ENCODE measurements around the gene CFAP61.

Gene CFAP61

GRCh38 chr20:20220134-20220533 lies 167.8 kb downstream of the CFAP61 start:
- Mint-ChIP-seq H3K27ac (no peak overlapping the region), H3K4me1 (no peaks in the 10 kb centered on the region), H3K36me3 (peaks cover 3% of the 10 kb centered on the region), H3K9me3 (peaks cover 8% of the 10 kb centered on the region), H3K27me3 (peaks cover 14% of the 10 kb centered on the region), H3K4me3 (no peak overlapping the region)
- no peak for ATAC-seq (ENCODE audit: low read depth)
- no peak for DNase-seq (ENCODE audit: low spot score in 2 of 2)

- Mint-ChIP-seq H3K36me3 (no peaks in the 10 kb centered on the region), H3K9me3 (peaks cover 2% of the 10 kb centered on the region), H3K4me1 (no peaks in the 10 kb centered on the region), H3K27ac (no peak overlapping the region), H3K27me3 (peaks cover 7% of the 10 kb centered on the region), H3K4me3 (no peak overlapping the region)
- ATAC-seq (ENCODE audit: low read depth) (no peak), DNase-seq (ENCODE audit: low spot score in 2 of 2) (no peak)
Observed at GRCh38 chr20:20223981-20224380, 171.6 kb downstream of the CFAP61 start.

GRCh38 chr20:20224806-20225205 lies 172.5 kb downstream of the CFAP61 start:
- peaks cover 7% of the 10 kb centered on the region for H3K27me3 Mint-ChIP-seq
- ATAC-seq (ENCODE audit: low read depth): no peak
- no peaks in the 10 kb centered on the region for H3K36me3 Mint-ChIP-seq
- H3K9me3 Mint-ChIP-seq: peaks cover 2% of the 10 kb centered on the region
- H3K4me3 Mint-ChIP-seq: no peak overlapping the region
- no peak overlapping the region for H3K27ac Mint-ChIP-seq
- DNase-seq (ENCODE audit: low spot score in 2 of 2): no peak
- H3K4me1 Mint-ChIP-seq: no peaks in the 10 kb centered on the region

GRCh38 chr20:20225325-20226043 lies 173.2 kb downstream of the CFAP61 start:
- H3K4me1 Mint-ChIP-seq: no peaks in the 10 kb centered on the region
- H3K4me3 Mint-ChIP-seq: no peak overlapping the region
- peaks cover 2% of the 10 kb centered on the region for H3K9me3 Mint-ChIP-seq
- no peak overlapping the region for H3K27ac Mint-ChIP-seq
- H3K27me3 Mint-ChIP-seq: peaks cover 7% of the 10 kb centered on the region
- ATAC-seq (ENCODE audit: low read depth): no peak
- no peak for DNase-seq (ENCODE audit: low spot score in 2 of 2)
- H3K36me3 Mint-ChIP-seq: no peaks in the 10 kb centered on the region

- Mint-ChIP-seq H3K27ac (no peak overlapping the region), H3K4me3 (no peak overlapping the region), H3K9me3 (peaks cover 2% of the 10 kb centered on the region), H3K4me1 (no peaks in the 10 kb centered on the region), H3K36me3 (no peaks in the 10 kb centered on the region), H3K27me3 (peaks cover 8% of the 10 kb centered on the region)
- no peak for DNase-seq (ENCODE audit: low spot score in 2 of 2)
- no peak for ATAC-seq (ENCODE audit: low read depth)
Observed at GRCh38 chr20:20226554-20226953, 174.2 kb downstream of the CFAP61 start.

GRCh38 chr20:20227013-20227571 lies 174.8 kb downstream of the CFAP61 start:
- no peaks in the 10 kb centered on the region for H3K4me1 Mint-ChIP-seq

GRCh38 chr20:20228351-20228750 lies 176.0 kb downstream of the CFAP61 start:
- ATAC-seq (ENCODE audit: low read depth): no peak
- no peaks in the 10 kb centered on the region for H3K36me3 Mint-ChIP-seq

More at GRCh38 chr20:20227013-20227571, 174.8 kb downstream of the CFAP61 start:
- peaks cover 2% of the 10 kb centered on the region for H3K9me3 Mint-ChIP-seq
- H3K27ac Mint-ChIP-seq: no peak overlapping the region
- H3K36me3 Mint-ChIP-seq: no peaks in the 10 kb centered on the region
- DNase-seq (ENCODE audit: low spot score in 2 of 2) (no peak), ATAC-seq (ENCODE audit: low read depth) (no peak)
- H3K27me3 Mint-ChIP-seq: peaks cover 6% of the 10 kb centered on the region
- no peak overlapping the region for H3K4me3 Mint-ChIP-seq

GRCh38 chr20:20229595-20229994 lies 177.3 kb downstream of the CFAP61 start:
- H3K27me3 Mint-ChIP-seq: peaks cover 9% of the 10 kb centered on the region
- H3K4me3 Mint-ChIP-seq: no peak overlapping the region
- ATAC-seq (ENCODE audit: low read depth) (no peak), DNase-seq (ENCODE audit: low spot score in 2 of 2) (no peak)
- H3K9me3 Mint-ChIP-seq: peaks cover 2% of the 10 kb centered on the region
- no peaks in the 10 kb centered on the region for H3K4me1 Mint-ChIP-seq
- no peak overlapping the region for H3K27ac Mint-ChIP-seq
- no peaks in the 10 kb centered on the region for H3K36me3 Mint-ChIP-seq

More at GRCh38 chr20:20228351-20228750, 176.0 kb downstream of the CFAP61 start:
- Mint-ChIP-seq H3K4me3 (no peak overlapping the region), H3K27me3 (peaks cover 9% of the 10 kb centered on the region), H3K27ac (no peak overlapping the region), H3K4me1 (no peaks in the 10 kb centered on the region), H3K9me3 (peaks cover 2% of the 10 kb centered on the region)
- no peak for DNase-seq (ENCODE audit: low spot score in 2 of 2)

GRCh38 chr20:20230741-20231140 lies 178.4 kb downstream of the CFAP61 start:
- no peak for DNase-seq (ENCODE audit: low spot score in 2 of 2)
- ATAC-seq (ENCODE audit: low read depth): no peak
- H3K4me1 Mint-ChIP-seq: no peaks in the 10 kb centered on the region
- H3K27ac Mint-ChIP-seq: no peak overlapping the region
- peaks cover 9% of the 10 kb centered on the region for H3K27me3 Mint-ChIP-seq
- H3K4me3 Mint-ChIP-seq: no peak overlapping the region
- H3K9me3 Mint-ChIP-seq: peaks cover 2% of the 10 kb centered on the region
- H3K36me3 Mint-ChIP-seq: no peaks in the 10 kb centered on the region

- Mint-ChIP-seq H3K9me3 (peaks cover under 1% of the 10 kb centered on the region), H3K27me3 (peaks cover 9% of the 10 kb centered on the region), H3K4me1 (no peaks in the 10 kb centered on the region), H3K4me3 (no peak overlapping the region), H3K36me3 (no peaks in the 10 kb centered on the region), H3K27ac (no peak overlapping the region)
- no peak for ATAC-seq (ENCODE audit: low read depth)
- DNase-seq (ENCODE audit: low spot score in 2 of 2): no peak
Observed at GRCh38 chr20:20231528-20232298, 179.4 kb downstream of the CFAP61 start.

- H3K27me3 Mint-ChIP-seq: peaks cover 9% of the 10 kb centered on the region
- DNase-seq (ENCODE audit: low spot score in 2 of 2) (no peak), ATAC-seq (ENCODE audit: low read depth) (no peak)
- no peaks in the 10 kb centered on the region for H3K36me3 Mint-ChIP-seq
- H3K4me1 Mint-ChIP-seq: peaks cover 3% of the 10 kb centered on the region
- H3K27ac Mint-ChIP-seq: no peak overlapping the region
- no peak overlapping the region for H3K4me3 Mint-ChIP-seq
- H3K9me3 Mint-ChIP-seq: no peaks in the 10 kb centered on the region
Observed at GRCh38 chr20:20233041-20233514, 180.7 kb downstream of the CFAP61 start.

GRCh38 chr20:20235681-20236080 lies 183.3 kb downstream of the CFAP61 start:
- no peak for ATAC-seq (ENCODE audit: low read depth)
- Mint-ChIP-seq H3K9me3 (no peaks in the 10 kb centered on the region), H3K36me3 (no peaks in the 10 kb centered on the region), H3K4me1 (peaks cover 3% of the 10 kb centered on the region), H3K27ac (no peak overlapping the region), H3K4me3 (no peak overlapping the region), H3K27me3 (peaks cover 12% of the 10 kb centered on the region)
- DNase-seq (ENCODE audit: low spot score in 2 of 2): no peak

- Mint-ChIP-seq H3K27ac (no peak overlapping the region), H3K27me3 (peaks cover 10% of the 10 kb centered on the region), H3K9me3 (no peaks in the 10 kb centered on the region), H3K4me3 (no peak overlapping the region), H3K4me1 (peaks cover 3% of the 10 kb centered on the region), H3K36me3 (no peaks in the 10 kb centered on the region)
- DNase-seq (ENCODE audit: low spot score in 2 of 2) (no peak), ATAC-seq (ENCODE audit: low read depth) (peak; percentile 44)
Observed at GRCh38 chr20:20237093-20237959, 185.0 kb downstream of the CFAP61 start.
